ENCODE data around the gene ARL3.

ARL3 gene

GRCh38 chr10:102758240-102758932, 44.2 kb upstream of the ARL3 start:
- TF ChIP-seq, protein P1, sequence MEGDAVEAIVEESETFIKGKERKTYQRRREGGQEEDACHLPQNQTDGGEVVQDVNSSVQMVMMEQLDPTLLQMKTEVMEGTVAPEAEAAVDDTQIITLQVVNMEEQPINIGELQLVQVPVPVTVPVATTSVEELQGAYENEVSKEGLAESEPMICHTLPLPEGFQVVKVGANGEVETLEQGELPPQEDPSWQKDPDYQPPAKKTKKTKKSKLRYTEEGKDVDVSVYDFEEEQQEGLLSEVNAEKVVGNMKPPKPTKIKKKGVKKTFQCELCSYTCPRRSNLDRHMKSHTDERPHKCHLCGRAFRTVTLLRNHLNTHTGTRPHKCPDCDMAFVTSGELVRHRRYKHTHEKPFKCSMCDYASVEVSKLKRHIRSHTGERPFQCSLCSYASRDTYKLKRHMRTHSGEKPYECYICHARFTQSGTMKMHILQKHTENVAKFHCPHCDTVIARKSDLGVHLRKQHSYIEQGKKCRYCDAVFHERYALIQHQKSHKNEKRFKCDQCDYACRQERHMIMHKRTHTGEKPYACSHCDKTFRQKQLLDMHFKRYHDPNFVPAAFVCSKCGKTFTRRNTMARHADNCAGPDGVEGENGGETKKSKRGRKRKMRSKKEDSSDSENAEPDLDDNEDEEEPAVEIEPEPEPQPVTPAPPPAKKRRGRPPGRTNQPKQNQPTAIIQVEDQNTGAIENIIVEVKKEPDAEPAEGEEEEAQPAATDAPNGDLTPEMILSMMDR (IDR thresholded peaks at IDR 0.05; ENCODE audit: low read depth, low read length, missing control alignments) = no peak
- peaks cover 2% of the 10 kb centered on the region for H3K36me3 ChIP-seq (replicated peaks)
- in situ Hi-C loops (cut with HindIII; ENCODE audit: low pct_ligation_motif_present, low sequenced_read_pairs) = no loop called here
- H3K27me3 ChIP-seq (replicated peaks) = no peaks in the 10 kb centered on the region
- no peak overlapping the region for H3K27ac ChIP-seq
- DNase-seq = no peak
- H3K4me3 ChIP-seq (ENCODE audit: low read depth, low read length) = no peak overlapping the region

- H3K27ac ChIP-seq = no peak overlapping the region
- H3K27me3 ChIP-seq (replicated peaks) = no peaks in the 10 kb centered on the region
- no peak overlapping the region for H3K4me3 ChIP-seq (ENCODE audit: low read depth, low read length)
- H3K36me3 ChIP-seq (replicated peaks) = peaks cover 2% of the 10 kb centered on the region
- no peak for DNase-seq
- TF ChIP-seq, protein P1 (IDR thresholded peaks at IDR 0.05; ENCODE audit: low read depth, low read length, missing control alignments) = no peak
- in situ Hi-C loops (cut with HindIII; ENCODE audit: low pct_ligation_motif_present, low sequenced_read_pairs) = no loop called here
Observed at GRCh38 chr10:102757323-102757722, 43.1 kb upstream of the ARL3 start.

DNA sequence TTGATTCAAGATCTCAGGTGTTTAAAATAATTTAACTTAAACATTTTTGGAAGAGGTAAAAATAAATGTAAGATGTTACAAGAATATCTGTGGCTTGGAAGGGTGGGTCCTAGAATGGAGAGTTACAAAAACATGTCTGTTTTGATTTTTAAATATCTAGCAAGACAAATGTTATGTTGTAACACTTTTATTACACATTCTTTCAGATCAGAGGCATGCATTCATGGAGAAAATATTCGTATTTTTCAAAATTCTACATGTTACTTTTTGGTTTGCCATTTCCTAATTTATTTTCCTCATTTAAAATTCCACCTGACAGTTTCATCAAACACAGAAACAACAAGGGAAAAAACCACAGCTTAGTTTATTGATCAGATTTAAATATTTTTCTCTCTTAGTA, 39.5 kb upstream of the ARL3 start:
- TF ChIP-seq, protein P1 (IDR thresholded peaks at IDR 0.05; ENCODE audit: low read depth, low read length, missing control alignments) = no peak
- Histone ChIP-seq H3K27ac (peak overlapping the region; percentile 95), H3K4me3 (ENCODE audit: low read depth, low read length) (no peak overlapping the region), H3K27me3 (replicated peaks) (no peaks in the 10 kb centered on the region), H3K36me3 (replicated peaks) (peaks cover 2% of the 10 kb centered on the region)
- in situ Hi-C loops (cut with HindIII; ENCODE audit: low pct_ligation_motif_present, low sequenced_read_pairs) = no loop called here
- DNase-seq = no peak

DNA sequence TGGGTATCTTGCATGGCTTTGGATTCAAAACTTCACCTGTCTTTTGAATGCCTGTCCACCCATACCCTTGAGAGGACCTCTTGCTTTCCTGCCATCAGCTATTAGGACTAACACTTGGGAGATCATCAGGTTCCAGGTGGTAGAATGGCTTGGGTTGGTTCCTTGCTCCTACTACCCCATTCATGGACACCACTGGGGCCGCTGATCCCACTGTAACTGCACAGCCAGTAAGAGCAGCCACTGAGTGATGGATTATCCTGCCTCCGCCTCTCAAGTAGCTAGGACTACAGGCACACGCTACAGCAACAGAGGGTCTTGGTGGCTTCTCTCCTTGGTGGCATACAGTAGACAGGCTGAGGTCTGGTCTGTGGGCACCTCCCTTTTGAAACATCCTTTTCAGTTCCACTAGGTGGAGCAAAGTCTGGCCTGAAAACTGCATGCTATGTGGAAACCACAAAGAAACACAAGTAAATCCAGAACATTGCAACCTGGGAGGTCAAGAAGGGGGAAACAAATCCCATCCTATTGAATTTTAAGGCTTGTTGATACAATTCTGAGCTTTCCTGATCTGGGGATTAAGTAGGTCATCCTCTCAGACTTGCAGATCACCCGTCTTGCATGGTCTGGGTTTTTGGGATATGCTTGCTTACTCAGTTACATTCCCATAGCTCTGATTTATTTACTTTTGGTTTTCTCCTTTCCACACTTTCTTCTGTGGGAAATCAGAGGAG, 38.9 kb upstream of the ARL3 start:
- no peak overlapping the region for H3K4me3 ChIP-seq (ENCODE audit: low read depth, low read length)
- TF ChIP-seq, protein P1 (IDR thresholded peaks at IDR 0.05; ENCODE audit: low read depth, low read length, missing control alignments) = peak; percentile 79
- in situ Hi-C loops (cut with HindIII; ENCODE audit: low pct_ligation_motif_present, low sequenced_read_pairs) = no loop called here
- H3K27me3 ChIP-seq (replicated peaks) = no peaks in the 10 kb centered on the region
- peaks cover 2% of the 10 kb centered on the region for H3K36me3 ChIP-seq (replicated peaks)
- peak overlapping the region; percentile 95 for H3K27ac ChIP-seq
- DNase-seq = peak; percentile 71

DNA sequence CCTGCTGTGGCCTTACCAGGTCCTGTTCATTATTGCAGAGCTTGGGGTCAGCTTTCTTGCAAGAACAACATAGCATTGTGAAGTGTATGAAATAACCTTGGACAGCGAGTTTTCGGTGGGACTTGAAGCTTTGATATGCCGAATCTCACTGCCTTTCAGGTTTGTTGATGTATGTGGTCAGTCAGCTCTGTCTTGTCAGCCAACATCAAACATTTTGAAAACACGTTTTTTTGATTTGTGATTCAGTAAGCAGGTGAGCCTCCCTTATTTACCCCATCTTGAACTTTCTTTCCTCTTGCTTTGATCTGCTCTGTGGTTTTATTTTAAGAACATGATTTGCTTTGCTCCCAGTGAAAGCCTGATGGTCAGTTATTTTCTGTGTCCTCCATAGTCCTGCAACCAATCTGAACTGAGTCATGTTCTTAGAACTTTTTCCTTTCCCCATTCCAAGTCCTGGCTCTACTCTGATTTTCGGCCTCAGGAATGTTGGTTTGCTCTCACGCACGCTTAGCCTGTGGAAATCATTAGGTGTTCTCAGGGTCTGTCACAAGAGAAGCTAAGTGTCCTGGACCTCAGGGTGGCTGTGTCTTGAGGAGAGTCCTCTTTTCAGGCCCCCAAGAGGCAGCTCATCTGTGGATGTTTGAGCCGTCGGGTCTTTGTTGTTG, 38.2 kb upstream of the ARL3 start:
- Histone ChIP-seq H3K27ac (peak overlapping the region; percentile 95), H3K27me3 (replicated peaks) (no peaks in the 10 kb centered on the region), H3K36me3 (replicated peaks) (peaks cover 2% of the 10 kb centered on the region), H3K4me3 (ENCODE audit: low read depth, low read length) (no peak overlapping the region)
- in situ Hi-C loops (cut with HindIII; ENCODE audit: low pct_ligation_motif_present, low sequenced_read_pairs) = no loop called here
- peak; percentile 82 for DNase-seq
- TF ChIP-seq, protein P1 (IDR thresholded peaks at IDR 0.05; ENCODE audit: low read depth, low read length, missing control alignments) = no peak
